NCI-H1105 treated with DMSO at 0.1 percent for 48 hours (cell line): ENCODE data around the gene NAPSA.
"Not testable (repeated sequence)": the region's sequence is repeated elsewhere in the genome, so short reads cannot be mapped to it uniquely, and the experiment has no call there.

Experiments
- DNase-seq: peaks from one replicate; lab custom pipeline; 2025; lab: John Stamatoyannopoulos, UW

NAPSA gene

DNA sequence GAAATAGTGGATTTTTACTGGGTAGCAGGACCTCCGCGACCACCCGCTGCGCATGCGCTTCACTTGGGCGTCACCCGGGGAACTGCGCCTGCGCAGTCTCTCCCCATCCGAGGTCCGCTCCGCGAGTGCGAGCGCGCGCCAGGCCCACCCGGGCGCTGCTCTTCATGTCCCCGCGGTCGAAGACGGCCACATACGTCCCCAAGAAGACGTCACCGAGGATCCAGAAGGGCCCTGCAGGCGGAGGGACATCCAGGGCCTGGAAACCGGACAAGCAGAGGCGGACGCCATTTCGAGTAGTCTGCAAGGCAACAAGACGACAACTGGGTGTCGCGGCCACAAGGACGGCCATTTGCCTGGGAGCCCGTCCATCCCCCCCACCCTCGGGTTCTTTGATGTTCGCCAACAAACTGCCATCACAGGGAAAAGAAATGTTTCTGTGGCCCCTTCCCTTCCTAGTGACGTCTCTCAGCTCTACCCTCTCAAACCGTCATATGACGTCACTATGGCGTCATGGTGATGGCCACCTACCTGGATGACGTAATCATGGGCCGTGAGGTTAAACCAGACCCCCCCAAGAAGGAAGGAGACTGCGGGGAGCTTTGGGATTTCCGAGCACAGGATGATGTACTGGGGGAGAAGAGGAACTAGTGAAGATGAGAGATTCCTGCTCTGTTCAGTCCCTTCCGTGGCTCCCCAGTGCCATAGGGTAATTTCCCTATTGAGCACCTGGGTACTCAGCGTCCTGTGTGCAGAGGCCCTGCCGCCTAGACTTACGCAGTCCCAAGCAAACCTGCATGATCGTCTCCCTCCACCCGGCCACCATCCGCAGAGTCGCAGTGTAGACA lies 6.7 kb downstream of the NAPSA start:
- DNase-seq, result peak; percentile 60

DNA sequence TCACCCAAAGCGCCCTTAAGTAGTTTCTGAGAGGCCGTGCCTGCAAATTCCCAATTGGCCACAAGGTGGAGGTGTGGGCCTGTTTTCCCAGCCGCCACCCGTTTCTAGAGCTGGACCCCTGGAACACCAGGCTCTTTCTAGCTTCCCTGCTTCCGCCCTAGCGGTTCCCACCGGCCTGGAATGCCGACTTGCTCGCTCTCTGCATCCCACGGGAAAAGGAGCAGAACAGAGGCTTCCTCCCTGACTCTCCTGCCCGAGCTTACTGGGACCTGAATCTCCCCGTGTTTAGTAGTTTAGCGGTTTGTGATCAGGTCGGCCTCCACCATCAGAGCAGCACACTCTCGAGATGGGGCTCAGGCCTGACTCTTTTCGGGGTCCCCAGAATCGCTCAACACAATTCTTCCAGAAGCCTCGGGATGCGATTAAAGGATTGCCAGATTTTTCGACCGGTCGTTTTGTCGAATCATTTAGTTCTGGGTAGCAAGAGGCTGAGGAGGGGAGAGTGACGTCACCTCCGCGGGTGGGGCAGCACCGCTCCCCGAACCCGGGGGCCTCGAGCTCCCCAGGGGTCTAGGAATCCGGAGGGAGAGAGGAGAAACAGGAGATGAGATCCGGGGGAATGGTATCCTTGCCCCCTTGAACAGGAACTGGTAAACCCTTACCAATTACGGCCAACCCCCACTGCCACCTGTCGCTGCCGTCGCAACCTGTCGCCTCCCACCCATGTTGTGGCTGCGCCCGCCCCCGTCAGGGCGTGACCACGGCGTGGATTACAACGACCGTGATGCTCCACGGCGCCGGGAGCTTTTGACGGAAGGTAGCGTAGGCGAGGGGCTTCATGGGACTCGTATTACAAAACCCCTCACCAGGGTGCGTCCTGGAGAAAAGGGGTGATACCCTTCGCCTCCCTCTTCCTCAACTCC lies 8.0 kb downstream of the NAPSA start:
- DNase-seq, result peak; percentile 66

DNA sequence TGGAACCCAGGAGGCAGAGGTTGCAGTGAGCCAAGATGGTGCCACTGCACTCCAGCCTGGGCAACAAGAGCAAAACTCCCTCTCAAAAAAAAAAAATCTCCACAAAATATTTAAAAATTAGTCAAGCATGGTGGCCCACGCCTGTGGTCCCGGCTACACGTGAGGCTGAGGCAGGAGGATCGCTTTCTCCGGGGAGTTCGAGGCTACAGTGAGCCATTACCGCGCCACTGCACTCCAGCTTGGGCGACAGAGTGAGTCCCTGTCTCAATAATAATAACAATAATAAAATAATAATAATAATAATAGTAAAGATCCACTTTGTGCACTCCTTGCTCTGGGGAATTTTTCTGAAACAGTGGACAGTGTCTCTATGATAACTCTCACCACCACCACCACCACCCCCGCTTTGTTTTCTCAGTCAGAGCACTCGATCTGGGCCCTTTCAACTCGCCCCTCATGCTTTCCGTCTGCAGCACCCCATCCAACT lies 8.7 kb downstream of the NAPSA start:
- DNase-seq, result no peak

DNA sequence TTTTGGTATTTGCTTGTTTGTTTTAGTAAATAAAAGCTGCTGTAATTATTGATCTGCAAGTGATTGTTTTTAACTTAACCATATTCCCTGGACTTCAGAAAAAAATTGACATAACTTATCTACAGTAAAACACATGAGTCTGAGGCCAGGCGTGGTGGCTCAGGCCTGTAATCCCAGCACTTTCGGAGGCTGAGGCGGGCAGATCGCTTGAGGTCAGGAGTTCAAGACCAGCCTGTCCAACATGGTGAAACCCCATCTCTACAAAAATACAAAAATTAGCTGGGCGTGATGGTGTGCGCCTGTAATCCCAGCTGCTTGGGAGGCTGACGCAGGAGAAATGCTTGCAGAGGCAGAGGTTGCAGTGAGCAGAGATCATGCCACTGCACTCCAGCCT lies 12.0 kb downstream of the NAPSA start:
- not testable (repeated sequence) for DNase-seq

DNA sequence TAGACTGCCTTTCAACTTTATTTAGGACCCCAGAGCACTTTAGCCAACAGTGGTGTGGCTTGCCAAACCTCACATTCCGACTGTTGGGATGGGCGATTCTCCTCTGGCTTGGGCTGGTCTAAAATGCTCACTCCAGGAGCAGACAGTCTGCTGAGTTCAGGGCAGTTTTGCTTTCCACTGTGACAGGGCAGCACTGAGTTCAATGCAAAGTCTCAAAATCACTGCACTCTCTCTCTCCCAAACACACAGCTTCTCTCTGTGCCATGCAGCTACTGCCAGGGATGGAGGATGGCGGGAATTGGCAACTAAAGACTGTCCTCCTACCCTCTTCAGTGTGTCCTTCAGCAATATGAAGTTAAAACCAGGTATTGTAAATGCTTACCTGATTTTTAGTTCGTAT lies 13.2 kb downstream of the NAPSA start:
- no peak for DNase-seq

DNA sequence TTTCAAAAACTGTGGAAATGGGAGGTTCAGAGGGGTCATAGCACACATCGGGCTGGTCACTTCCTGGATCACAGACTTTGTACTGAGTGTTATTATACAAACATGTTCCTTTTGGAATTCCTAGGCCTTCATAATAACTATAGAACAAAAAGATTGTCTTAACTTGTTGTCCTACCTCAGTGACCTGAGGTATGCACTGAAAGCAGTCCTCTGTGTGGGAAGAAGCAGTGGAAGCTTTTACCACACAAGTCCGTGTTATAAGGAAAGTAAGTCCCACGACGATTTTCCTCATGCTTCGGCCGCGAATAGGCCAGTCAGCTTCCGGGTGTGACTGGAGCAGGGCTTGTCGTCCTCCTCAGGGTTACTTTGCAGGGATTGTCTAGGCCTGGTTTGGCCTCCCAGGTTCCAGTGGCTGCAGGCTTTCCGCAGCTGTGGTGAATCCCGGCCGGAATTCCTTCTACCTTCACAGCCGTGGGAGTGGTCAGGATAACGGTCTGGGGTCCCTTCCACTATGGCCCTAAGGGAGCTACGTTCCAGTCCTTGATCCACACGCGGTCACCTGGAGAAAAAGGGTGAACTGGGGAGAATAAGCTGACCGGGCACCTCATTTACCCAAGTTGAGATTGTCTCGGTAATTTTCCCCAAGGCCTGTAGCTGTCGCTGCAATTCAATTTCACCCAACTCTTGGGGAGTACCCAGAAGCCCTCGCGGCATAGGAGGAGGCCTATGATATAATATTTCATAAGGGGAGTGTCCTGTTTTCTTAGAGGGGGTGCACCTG lies 16.0 kb downstream of the NAPSA start:
- no peak for DNase-seq

DNA sequence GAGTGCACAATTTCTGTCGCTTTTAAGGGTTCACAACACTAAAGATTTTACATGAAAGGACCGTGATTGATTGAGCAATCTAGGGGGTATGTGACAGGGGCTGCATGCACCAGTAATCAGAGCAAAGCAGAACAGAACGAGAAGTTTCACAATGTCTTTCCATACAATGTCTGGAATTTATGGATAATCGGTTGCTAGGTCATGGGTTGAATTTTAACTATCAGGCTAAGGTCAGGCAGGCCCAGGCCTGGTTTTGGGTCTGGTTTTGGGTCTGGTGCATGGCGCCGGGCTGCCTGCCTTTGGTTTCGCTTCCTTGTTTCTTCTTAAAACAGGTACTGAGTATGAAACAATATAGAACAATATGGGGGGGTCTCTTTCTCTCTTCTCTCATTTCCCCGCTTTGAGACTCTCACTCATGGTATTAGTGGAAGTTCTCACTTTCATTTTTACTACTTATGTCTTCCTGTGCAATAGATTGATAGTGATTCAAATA lies 18.3 kb downstream of the NAPSA start:
- DNase-seq, result not testable (repeated sequence)

DNA sequence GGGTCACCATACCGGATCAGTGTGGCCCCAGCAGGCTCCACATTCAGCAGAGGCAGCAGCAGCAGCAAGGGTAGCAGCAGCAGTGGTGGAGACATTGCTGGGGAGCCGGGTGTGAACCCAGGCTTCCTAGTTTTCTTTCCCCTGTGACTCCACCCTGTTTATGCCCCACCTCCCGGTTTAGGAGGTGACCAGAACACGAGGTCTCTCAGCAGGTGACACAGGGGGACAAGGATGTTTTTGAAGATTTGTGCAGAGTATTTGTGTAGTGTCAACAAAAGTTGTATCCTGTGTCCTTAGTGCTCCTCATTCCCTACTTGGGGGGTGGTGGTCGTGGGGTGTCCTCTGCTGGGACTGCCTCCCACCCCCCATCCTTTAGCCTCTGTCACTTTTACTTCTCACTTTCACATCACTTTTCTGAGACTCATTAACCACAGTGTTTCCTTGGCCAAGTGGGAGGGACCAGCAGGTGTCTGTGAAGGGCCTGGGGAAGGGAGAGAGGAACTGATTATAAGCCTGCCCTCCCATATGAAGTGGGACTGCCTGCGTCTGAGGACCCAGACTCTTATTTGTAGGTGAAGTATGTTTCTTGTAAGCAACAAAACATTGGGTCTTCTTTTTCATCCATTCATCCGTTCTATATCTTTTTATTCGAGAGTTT lies 20.6 kb downstream of the NAPSA start:
- DNase-seq, result no peak

DNA sequence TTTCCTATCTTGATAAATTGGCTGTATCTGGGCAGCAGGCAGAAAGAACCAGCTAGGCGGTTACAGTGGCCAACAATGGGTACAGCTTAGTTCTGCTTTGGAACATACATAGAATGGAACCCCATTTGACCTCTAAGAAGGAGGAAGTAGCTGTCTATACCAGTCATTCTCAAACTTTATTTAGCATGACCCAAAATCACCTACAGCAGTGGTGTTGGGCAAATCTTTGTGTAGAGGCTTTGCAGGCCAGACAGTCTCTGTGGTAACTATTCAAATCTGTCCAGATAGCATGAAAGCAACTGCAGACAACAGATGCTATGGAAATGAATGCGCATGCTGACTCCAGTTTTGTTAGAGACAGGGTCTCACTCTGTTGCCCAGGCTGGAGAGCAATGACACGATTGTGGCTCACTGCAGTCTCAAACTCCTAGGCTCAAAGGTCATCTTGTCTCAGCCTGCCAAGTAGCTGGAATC lies 24.3 kb downstream of the NAPSA start:
- DNase-seq, result no peak

DNA sequence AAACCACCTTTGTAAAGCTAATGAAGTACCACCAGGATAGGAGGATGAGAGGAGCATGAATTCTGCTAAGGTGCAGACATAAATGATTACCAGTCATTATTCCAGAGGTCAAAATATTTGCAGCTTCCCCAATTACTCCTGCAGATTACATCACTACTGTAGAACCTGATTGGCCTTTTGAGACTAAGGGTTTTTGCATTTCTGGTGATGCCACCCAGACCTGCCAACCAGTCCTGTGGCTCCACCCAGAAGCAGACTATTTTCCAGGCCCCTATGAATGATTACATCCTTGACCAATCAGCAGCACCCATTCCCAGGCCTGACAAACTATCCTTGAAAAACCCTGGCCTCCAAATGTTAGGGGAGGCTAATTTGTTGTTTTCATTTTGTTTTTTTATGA lies 25.1 kb downstream of the NAPSA start:
- no peak for DNase-seq

DNA sequence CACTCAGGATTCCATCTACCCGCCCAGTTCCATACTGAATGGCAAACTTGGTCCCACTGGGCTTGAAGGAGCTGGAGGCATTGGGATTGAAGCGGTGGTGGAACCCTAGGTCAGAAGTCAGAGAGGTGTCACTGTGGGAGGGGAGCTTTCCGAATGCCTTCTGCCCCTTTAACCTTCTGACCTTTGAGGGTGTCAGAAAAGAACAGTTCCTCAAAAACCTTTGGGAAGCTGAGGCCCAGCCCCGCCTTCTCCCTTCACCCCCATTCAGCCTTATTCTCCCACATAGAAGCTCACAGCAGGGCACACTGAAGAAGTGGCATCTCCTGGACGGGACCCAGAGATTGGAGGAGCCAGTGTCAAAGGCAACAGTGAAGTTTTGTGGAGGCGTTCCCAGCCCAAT lies 28.4 kb downstream of the NAPSA start:
- DNase-seq, result not testable (repeated sequence)

DNA sequence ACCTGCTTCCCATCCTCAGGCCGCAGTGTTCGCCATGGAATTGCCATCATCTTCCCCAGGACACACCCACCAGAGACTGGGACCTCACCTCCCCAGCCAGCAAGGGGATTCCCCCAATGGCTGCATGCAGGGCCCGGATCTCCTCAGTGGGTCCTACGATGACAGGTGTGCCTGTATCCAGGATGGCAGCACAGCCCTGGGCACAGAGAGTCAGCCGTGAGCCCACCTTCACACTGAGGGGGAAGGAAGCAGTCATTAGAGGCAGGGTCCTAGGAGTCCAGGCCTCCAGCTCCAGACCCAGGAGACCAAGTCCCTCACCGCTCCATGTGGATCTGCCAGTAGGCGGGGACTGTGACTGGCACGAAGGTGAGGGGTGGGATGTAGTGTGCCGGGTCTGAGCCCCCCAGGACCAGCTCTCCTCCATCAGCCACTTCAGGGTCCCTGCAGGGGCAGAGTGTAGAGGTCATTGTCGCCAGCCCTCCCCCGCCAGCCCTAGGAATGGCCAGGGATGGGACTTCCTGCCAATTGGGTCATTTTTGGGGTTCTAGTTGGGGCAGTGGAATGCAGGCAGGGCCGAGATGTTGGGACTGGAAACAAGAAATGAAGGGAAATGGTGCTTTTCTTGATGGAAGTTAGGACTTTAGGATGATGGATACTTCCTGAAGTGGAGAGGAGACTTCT lies 30.6 kb downstream of the NAPSA start:
- no peak for DNase-seq

DNA sequence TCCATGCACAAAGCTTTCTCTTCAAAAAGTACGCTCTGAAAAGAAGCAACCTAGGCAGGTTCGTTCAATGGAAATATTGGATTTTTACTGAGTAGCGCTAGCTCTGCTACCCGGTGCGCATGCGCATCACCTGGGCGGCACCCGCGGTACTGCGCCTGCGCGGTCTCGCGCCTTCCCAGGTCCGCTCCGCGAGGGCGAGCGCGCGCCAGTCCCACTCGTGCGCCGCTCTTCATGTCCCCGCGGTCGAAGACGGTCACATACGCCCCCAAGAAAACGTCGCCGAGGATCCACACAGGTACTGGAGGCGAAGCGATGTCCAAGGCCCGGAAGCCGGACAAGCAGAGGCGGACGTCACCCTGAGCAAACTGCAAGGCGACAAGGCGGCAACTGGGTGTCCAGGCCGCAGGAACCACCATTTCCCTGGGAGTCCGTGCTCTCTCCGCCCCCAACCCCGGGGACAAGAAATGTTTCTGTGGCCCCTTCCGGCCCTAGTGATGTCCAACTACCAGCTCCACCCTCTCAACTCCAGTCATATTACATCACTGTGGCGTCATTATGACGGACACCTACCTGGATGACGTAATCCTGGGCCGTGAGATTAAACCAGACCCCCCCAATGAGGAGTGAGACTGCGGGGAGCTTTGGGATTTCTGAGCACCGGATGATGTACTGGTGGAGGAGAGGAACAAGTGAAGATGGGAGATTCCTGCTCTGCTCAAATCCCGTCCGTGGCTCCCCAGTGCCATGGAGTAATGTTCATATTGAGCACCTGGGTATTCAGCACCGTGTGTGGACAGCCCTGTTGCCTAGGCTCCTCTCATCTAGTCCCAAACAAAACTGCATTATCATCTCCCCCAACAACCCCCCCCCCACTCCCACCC lies 31.5 kb downstream of the NAPSA start:
- DNase-seq, result peak; percentile 92

DNA sequence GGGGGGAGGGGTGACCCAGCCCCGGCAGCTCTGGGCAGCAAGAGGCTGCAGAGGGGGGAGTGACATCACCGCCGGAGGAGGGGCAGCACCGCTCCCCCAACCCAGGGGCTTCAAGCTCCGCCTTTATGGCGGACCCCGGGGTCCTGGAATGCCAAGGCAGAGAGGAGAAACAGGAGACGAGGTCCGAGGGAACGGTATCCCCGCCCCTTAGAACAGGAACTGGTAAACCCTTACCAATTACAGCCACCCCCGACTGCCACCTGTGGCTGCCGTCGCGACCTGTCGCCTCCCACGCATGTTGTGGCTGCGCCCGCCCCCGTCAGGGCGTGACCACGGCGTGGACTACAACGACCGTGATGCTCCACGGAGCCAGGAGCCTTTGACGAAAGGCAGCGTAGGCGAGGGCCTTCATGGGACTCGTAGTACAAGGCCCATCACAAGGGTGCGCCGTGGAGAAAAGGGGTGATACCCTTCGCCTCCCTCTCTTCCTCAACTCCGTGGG lies 32.2 kb downstream of the NAPSA start:
- peak; percentile 94 for DNase-seq

DNA sequence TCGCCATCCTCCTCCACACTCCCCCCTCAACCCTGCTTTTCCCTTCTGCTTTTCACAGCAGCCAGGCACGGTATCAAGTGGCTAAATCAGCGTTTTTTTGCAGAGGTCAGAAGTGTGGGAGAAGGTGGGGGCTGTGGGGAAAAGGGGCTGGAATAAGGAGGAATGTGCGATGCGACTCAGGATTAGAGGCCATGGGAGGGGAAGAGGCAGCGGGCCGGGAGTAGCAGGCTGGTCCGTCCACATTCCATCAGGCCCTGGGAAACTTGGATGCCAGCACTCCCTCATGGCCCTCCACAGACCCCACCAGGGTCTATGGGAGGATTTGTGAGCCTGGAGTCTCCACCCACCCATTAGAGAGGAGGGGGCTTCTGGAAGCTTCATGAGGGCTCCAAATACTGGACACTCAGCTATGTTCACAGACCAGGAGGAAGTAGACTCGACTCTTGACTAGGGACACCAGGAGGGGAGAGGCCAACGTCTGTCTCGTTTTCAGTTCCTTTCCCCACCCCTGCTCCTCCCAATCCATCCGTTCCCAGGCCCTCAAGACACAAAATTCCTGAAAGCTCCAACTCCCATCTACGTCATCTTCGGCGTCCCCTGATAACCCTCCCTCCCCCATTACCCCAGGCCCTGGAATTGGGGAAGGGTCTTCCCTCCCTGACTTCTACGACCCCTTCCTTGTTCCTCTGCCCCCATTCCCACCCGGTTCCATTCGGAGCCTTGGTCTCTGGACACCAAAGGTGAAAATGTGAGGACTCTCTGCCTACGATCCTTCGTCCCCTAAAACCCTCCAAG lies 33.0 kb downstream of the NAPSA start:
- DNase-seq, result no peak

DNA sequence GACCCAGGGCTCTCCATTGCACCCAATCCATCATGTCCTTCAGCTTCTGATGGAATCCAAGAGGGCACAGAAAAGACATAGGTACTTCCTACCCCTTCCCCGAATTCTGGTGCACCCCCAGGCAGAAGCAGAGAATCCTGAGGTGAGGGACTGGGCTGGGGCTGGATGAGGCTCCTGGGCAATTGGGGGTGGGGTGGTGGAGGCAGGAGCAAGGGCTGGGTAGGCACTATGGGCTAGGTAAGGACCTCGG lies 33.5 kb downstream of the NAPSA start:
- no peak for DNase-seq

DNA sequence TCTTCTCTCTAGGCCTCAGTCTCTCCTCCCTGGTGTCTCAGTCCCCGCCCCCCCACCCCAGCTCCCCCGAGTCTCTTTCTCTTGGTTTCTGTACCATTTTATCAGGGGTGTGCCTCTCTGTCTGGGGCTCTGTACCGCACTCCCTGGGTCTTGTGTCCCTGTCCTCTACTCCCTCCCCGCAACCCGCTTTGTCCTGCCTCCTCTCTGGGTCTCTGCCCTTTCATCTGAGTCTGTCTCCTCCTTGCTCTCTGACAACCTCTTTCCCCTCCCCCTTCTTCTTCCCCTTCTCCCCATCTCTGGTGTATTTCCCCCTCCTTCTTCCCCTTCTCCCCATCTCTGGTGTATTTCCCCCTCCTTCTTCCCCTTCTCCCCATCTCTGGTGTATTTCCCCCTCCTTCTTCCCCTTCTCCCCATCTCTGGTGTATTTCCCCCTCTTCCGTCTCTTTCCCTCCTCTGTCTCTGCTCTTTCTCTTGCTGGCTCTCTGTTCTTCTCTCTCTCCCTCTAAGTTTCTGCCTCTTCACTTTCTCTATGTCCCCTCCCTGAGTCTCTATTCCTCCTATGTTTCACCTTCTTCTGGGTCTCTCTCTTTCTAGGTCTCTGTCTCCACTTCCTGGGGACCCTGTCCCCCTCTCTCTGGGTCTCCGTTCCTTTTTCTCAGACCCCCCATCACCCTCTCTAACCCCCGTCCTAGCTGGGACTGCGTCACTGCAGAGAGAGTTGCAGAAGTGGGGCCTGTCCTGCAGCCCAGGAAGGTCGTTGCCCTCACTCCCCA lies 34.0 kb downstream of the NAPSA start:
- DNase-seq, result no peak
